ENCODE measurements around the gene GFAP.

The GFAP gene

GRCh38 chr17:44917456-44917855 is 2.2 kb upstream of the GFAP start:
- H3K79me2 ChIP-seq (ENCODE audit: insufficient read depth, low read length), result no peaks in the 10 kb centered on the region
- no peaks in the 10 kb centered on the region for H3K9me3 ChIP-seq (ENCODE audit: insufficient read depth, low read depth, low read length)
- H3K4me3 ChIP-seq (ENCODE audit: low read length, poor library complexity, severe bottlenecking), result no peak overlapping the region
- H3K27me3 ChIP-seq (ENCODE audit: insufficient read depth, low read length, poor library complexity, severe bottlenecking), result no peaks in the 10 kb centered on the region
- no peak overlapping the region for H2AFZ ChIP-seq (ENCODE audit: low read length)
- TF ChIP-seq EZH2phosphoT487 (IDR thresholded peaks at IDR 0.05; ENCODE audit: borderline replicate concordance) (no peak), CTCF (conservative IDR thresholded peaks at IDR 0.05; ENCODE audit: low read length) (no peak)
- no peak overlapping the region for H3K9ac ChIP-seq (ENCODE audit: low read depth, low read length, poor library complexity, severe bottlenecking)
- H3F3A ChIP-seq (ENCODE audit: low read depth), result no peaks in the 10 kb centered on the region
- peaks cover 11% of the 10 kb centered on the region for H3K4me1 ChIP-seq (ENCODE audit: insufficient read depth, low read length, poor library complexity, severe bottlenecking)
- no peaks in the 10 kb centered on the region for H3K9me2 ChIP-seq (replicated peaks; ENCODE audit: low read depth, low read length)
- no peak overlapping the region for H3K4me2 ChIP-seq (ENCODE audit: low read depth, low read length, poor library complexity, severe bottlenecking)
- no peaks in the 10 kb centered on the region for H4K20me1 ChIP-seq (ENCODE audit: insufficient read depth, low read length, poor library complexity, severe bottlenecking)
- H3K36me3 ChIP-seq (ENCODE audit: insufficient read depth, low read length), result no peaks in the 10 kb centered on the region

- H3K4me2 ChIP-seq (ENCODE audit: low read depth, low read length, poor library complexity, severe bottlenecking), result no peak overlapping the region
- H3K9me3 ChIP-seq (ENCODE audit: insufficient read depth, low read depth, low read length), result no peaks in the 10 kb centered on the region
- TF ChIP-seq EZH2phosphoT487 (IDR thresholded peaks at IDR 0.05; ENCODE audit: borderline replicate concordance) (no peak), CTCF (conservative IDR thresholded peaks at IDR 0.05; ENCODE audit: low read length) (no peak; the same call in 1 of the 2 replicates)
- no peak overlapping the region for H2AFZ ChIP-seq (ENCODE audit: low read length)
- H3K9me2 ChIP-seq (replicated peaks; ENCODE audit: low read depth, low read length), result no peaks in the 10 kb centered on the region
- H4K20me1 ChIP-seq (ENCODE audit: insufficient read depth, low read length, poor library complexity, severe bottlenecking), result no peaks in the 10 kb centered on the region
- H3K4me1 ChIP-seq (ENCODE audit: insufficient read depth, low read length, poor library complexity, severe bottlenecking), result peaks cover 11% of the 10 kb centered on the region
- no peaks in the 10 kb centered on the region for H3K36me3 ChIP-seq (ENCODE audit: insufficient read depth, low read length)
- H3F3A ChIP-seq (ENCODE audit: low read depth), result no peaks in the 10 kb centered on the region
- no peak overlapping the region for H3K9ac ChIP-seq (ENCODE audit: low read depth, low read length, poor library complexity, severe bottlenecking)
- H3K4me3 ChIP-seq (ENCODE audit: low read length, poor library complexity, severe bottlenecking), result no peak overlapping the region
- H3K27me3 ChIP-seq (ENCODE audit: insufficient read depth, low read length, poor library complexity, severe bottlenecking), result no peaks in the 10 kb centered on the region
- no peaks in the 10 kb centered on the region for H3K79me2 ChIP-seq (ENCODE audit: insufficient read depth, low read length)
Observed at GRCh38 chr17:44916781-44917241, 1.5 kb upstream of the GFAP start.

- TF ChIP-seq EZH2phosphoT487 (IDR thresholded peaks at IDR 0.05; ENCODE audit: borderline replicate concordance), result no peak
- no peak for TF ChIP-seq CTCF (conservative IDR thresholded peaks at IDR 0.05; ENCODE audit: low read length)
- no peak overlapping the region for H3K9ac ChIP-seq (ENCODE audit: low read depth, low read length, poor library complexity, severe bottlenecking)
- H3F3A ChIP-seq (ENCODE audit: low read depth), result no peaks in the 10 kb centered on the region
- H4K20me1 ChIP-seq (ENCODE audit: insufficient read depth, low read length, poor library complexity, severe bottlenecking), result no peaks in the 10 kb centered on the region
- no peaks in the 10 kb centered on the region for H3K79me2 ChIP-seq (ENCODE audit: insufficient read depth, low read length)
- H3K9me3 ChIP-seq (ENCODE audit: insufficient read depth, low read depth, low read length), result no peaks in the 10 kb centered on the region
- H3K36me3 ChIP-seq (ENCODE audit: insufficient read depth, low read length), result no peaks in the 10 kb centered on the region
- H3K4me3 ChIP-seq (ENCODE audit: low read length, poor library complexity, severe bottlenecking), result no peak overlapping the region
- no peaks in the 10 kb centered on the region for H3K9me2 ChIP-seq (replicated peaks; ENCODE audit: low read depth, low read length)
- no peak overlapping the region for H3K4me2 ChIP-seq (ENCODE audit: low read depth, low read length, poor library complexity, severe bottlenecking)
- H3K4me1 ChIP-seq (ENCODE audit: insufficient read depth, low read length, poor library complexity, severe bottlenecking), result peaks cover 10% of the 10 kb centered on the region
- no peaks in the 10 kb centered on the region for H3K27me3 ChIP-seq (ENCODE audit: insufficient read depth, low read length, poor library complexity, severe bottlenecking)
- no peak overlapping the region for H2AFZ ChIP-seq (ENCODE audit: low read length)
Observed at GRCh38 chr17:44915862-44916780, 821 bp upstream of the GFAP start.

All from Loucy (cell line).